H4 (cell line): ENCODE measurements around the gene POLK. TPM values are rescaled to one million over a fixed set of nuclear protein-coding genes. Genes with fewer than 3 reads are reported as not detected.
"Not testable (repeated sequence)": the region's sequence is repeated elsewhere in the genome, so short reads cannot be mapped to it uniquely, and the experiment has no call there.

Experiments used
- DNase-seq: peaks from one replicate; pipeline ENCODE4 v3.0.0-alpha.2; 2015; ENCODE audit warnings: low spot score
- total RNA-seq: library from RNA; depleted of rRNA; stranded (reverse); fragments of >200 nt; shearing (Covaris generic); gene quantifications from 2 replicates; pipeline ENCODE4 v1.2.3, GENCODE V29; 2014; rRNA removed

POLK gene
- total RNA-seq, result 9.1 and 11.8 TPM in 2 replicates

GRCh38 chr5:75511435-75512382 lies at the start of gene POLK, which contains the start of gene CERT1:
Gene POLK, plus strand, starts transcription at chr5:75511891.
Gene CERT1, minus strand, starts transcription at chr5:75511629. Its CDS starts 422 bp downstream, at chr5:75511207.
- DNase-seq, result peak; percentile 97

GRCh38 chr5:75463726-75464125 lies 48.0 kb upstream of the POLK start:
- DNase-seq, result no peak

GRCh38 chr5:75465480-75465879 lies 46.2 kb upstream of the POLK start:
- no peak for DNase-seq

DNA sequence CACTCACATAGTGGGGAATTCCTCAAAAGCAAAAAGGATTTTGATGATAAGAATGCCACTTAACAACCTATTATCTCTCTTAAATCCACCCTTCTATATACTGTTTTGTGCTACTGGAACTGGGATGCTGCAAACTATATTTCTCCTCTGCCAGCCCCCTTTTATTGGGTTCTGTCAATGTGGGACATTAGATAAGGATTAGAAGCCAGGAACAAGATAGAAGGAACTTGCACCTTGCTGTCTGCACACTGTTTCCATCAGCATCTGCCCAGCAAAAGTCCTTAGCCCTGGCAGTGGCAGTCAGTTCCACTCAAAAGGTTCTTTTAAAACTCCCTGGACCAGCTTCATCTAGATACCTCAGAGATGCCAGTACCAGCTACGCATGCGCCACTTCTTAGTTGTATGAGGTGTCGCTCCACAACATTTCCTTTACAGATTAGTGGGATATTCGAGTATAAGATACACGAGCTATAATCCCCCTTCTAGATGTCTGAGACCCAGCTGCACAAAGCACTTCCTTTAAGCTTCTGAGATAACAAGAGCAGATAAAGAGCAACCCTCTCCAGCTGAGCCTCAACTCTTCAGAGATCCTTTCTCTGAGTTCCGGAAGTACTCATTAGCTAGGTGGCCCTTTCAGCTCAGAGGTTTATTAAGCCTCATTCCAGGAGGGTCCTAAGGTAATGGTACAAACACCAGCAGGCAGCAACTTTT lies 45.5 kb upstream of the POLK start:
- DNase-seq, result no peak

DNA sequence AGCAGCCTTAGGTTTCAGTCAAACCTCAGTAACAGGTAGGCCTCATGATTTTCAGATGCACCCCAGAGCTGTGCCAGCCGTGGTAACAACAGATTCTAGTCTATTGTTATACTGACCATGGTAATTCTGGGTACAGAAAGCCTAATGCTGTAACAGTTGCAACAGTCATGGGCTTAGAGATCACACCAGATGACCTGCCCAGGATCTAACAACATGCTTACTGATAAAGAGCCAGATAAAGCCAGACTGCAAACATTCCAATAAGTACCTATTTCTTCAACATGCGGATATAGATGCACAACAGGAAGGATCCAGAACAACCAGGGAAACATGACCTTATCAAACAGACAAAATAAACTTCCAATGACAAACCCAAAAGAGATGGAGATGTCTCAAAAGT lies 43.1 kb upstream of the POLK start:
- no peak for DNase-seq

- no peak for DNase-seq
These were observed 42.7 kb upstream of the POLK start for GRCh38 chr5:75469017-75469416.

- no peak for DNase-seq
These were observed 40.5 kb upstream of the POLK start for GRCh38 chr5:75471193-75471592.

DNA sequence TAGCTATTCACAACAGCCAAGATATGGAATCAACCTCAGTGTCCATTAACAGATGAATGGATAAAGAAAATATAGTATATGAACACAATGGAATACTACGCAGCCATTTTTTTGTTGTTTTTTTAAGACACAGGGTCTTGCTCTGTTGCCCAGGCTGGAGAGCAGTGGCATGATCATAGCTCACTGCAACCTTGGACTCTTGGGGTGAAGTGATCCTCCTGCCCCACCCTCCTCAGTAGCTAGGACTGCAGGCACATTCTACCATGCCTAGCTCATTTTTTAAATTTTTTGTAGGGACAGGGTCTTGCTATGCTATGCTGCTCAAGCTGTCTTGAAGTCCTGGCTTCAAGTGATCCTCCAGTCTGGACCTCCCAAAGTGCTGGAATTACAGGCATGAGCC lies 38.7 kb upstream of the POLK start:
- no peak for DNase-seq

GRCh38 chr5:75473463-75473862 lies 38.2 kb upstream of the POLK start:
- no peak for DNase-seq

DNA sequence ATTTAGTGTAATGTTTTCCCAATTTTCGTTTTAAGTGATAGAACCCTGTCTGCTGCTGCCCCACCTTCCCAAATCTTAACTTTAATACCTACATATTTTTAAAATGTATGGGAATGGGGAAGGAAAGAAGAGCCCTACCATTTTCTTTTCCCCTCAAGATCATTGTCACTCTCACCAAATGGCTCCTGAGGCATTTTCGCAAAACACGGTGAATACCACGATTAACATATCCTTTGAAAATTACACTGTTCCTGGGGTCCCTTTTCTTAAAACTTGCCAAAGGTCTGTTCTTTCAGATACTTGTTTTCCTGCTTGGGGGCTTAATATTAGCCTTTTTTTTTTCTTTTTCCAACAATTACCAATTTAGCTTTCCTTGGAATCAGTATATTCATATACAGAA lies 36.3 kb upstream of the POLK start:
- DNase-seq, result no peak

DNA sequence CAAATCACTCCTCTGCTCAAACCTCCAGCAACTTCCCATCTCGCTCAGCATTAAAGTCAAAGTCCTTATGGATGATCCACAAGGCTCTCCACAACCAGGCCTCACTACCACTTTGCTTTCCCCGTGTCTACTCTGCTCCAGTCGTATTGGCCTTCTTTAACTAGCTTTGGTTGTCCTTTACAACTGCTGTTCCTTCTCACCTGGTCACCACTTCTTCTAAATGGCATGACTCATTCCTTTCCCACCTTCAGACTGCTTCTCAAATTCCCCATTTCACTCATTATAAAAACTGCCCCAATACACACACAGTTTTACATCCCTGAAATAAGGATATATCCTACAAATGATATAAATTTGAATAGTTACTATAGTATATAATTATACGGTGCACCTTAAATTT lies 30.7 kb upstream of the POLK start:
- DNase-seq, result no peak

GRCh38 chr5:75482482-75482881 lies 29.2 kb upstream of the POLK start:
- DNase-seq, result no peak

- no peak for DNase-seq
These were observed 27.1 kb upstream of the POLK start for GRCh38 chr5:75484605-75485004.

DNA sequence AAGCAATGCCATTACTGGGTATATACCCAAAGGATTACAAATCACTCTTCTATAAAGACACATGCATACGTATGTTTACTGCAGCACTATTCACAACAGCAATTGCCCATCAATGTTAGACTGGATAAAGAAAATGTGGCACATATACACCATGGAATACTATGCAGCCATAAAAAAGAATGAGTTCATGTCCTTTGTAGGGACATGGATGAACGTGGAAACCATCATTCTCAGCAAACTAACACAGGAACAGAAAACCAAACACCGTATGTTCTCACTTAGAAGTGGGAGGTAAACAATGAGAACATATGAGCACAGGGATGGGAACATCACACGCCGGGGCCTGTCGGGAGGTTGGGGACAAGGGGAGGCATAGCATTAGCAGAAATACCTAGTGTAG lies 21.8 kb upstream of the POLK start:
- DNase-seq, result not testable (repeated sequence)

DNA sequence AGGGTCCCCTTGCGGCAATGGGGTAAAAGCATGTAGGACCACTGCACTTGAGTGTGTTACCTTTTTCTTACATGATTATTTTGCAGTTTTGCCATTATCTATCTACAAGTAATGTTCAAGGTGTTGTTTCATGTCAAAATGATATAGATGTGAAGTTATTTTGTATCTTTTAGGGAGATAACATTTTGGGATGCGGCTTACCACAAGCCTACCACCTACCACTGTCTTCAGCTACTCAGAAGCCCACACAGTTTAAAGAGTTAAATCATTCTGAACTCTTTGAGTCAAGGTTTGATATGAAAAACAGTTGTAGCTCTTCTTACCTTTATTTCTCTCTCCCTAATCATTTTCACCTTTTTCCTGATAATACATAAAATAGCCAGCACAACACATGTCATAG lies 20.1 kb upstream of the POLK start:
- no peak for DNase-seq

DNA sequence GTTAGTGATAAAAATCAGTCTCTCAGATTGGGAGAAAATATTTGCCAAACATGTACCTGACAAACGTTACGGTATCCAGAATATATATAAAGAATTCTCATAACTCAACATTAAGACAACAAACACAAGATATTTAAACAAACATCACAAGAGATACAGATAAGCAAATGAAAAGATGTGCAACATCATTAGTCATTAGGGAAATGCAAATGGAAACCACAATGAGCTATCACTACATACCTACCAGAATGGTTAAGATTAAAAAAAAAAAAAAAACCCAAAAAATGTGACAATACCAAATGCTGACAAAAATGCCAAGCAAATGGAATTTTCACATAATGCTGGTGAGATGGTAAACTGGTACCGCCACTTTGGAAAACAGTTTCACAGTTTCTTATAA lies 15.7 kb upstream of the POLK start:
- DNase-seq, result no peak

DNA sequence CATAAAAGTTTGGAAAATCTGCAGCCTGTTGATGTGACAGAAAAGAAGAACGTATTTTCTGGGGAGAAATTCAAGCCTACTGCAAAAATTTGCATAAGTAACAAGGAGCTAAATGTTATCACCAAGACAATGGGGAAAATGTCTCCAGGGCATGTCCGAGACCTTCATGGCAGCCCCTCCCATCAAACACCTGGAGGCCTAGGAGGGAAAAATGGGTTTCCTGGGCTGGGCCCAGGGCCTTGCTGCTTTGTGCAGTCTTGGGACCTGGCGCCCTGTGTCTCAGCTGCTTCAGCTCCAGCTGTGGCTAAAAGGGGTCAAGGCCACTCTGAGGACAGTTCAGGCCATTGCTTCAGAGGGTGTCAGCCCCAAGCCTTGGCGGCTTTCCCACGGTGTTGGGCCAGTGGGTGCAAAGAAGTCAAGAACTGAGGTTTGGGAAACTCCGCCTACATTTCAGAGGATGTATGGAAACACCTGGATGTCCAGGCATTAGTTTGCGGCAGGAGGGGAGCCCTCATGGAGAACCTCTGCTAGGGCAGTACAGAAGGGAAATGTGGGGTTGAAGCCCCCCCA lies 13.4 kb upstream of the POLK start:
- no peak for DNase-seq

DNA sequence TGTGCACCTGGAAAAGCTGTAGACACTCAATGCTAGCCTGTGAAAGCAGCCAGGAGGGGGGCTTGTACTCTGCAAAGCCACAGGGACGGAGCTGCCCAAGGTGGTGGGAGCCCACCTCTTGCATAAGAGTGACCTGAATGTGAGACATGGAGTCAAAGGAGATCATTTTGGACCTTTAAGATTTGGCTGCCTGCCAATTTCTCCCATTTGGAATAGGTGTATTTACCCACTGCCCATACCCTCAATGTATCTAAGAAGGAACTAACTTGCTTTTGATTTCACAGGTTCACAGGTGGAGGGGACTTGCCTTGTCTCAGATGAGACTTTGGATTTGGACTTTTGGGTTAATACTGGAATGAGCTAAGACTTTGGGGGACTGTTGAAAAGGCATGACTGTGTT lies 12.8 kb upstream of the POLK start:
- not testable (repeated sequence) for DNase-seq

DNA sequence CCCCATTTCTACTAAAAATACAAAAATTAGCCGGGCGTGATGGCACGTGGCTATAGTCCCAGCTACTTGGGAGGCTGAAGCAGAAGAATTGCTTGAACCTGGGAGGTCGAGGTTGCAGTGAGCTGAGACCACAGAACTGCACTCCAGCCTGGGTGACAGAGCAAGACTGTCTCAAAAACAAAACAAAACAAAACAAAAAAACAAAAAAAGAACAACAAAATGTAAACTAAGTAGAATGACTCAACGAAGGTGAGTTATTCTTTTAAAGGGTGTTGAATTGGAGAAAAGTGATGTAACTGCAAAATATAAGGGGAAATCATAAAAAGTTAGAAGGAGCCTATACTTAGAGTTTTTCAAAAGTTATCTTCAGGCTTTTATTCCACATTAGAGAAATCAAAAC lies 6.6 kb upstream of the POLK start:
- not testable (repeated sequence) for DNase-seq

- DNase-seq, result no peak
These were observed 3.9 kb upstream of the POLK start for GRCh38 chr5:75507841-75508240.

- no peak for DNase-seq
These were observed 2.1 kb upstream of the POLK start for GRCh38 chr5:75509546-75509945.

DNA sequence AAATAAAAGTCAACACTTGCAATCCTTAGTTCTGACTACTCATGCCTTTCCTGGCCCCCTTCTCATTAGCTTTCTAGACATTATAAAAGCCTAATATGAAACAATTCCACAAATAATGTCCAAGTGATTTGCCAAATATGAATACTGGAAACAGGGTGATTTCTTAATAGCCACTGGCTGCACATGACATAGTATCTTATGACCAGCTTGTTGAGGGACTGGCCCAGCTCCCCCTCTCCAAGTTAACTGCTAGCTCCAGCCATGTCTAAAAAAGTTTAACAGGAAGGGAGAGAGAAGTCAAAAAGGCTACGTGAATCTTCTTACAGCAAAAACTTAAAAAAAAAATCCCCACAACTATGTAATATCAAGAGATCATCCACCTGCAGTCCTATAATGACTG lies 1.7 kb upstream of the POLK start:
- peak; percentile 14 for DNase-seq

DNA sequence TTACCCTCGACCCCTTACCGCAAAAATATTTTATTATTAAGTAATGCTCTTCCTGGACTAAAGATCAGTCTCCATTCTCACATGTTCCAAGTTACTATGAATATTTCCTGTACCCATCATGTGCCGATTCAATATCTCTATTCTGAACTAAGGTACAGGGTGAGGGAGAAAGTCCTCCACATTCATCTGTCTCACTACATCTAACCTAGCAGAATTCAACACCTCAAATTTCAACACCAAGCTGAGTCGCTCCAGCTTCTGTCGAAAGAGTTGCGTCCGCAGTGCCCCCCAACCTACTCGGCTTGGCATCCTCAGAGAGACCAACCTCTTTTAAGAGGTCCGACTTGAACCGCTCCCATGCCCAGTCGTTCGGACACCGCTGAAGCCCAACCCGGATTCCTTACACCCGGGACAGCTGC lies 1.3 kb upstream of the POLK start:
- DNase-seq, result peak; percentile 12
